ENCODE data around the gene MTAP.

The MTAP gene

DNA sequence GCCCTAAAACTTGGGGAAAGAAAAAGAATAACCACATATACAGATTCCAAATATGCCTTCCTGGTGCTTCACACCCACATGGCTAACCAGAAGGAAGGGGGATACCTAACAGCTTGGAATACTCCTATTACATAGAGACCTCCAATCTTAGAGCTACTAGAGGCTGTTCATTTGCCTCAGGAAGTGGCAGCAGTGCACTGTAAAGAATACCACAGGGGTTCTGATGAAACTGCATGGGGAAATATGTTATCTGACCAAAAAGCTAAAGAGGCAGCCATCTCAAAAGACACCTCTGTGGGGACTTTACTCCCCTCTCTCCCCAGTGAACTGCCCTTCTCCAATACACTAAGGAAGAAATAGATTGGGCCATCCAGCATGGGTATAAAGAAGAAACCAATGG, 125.3 kb downstream of the MTAP start:
- no peak for DNase-seq
- no peaks in the 10 kb centered on the region for H3K36me3 ChIP-seq
- TF ChIP-seq, protein P1, sequence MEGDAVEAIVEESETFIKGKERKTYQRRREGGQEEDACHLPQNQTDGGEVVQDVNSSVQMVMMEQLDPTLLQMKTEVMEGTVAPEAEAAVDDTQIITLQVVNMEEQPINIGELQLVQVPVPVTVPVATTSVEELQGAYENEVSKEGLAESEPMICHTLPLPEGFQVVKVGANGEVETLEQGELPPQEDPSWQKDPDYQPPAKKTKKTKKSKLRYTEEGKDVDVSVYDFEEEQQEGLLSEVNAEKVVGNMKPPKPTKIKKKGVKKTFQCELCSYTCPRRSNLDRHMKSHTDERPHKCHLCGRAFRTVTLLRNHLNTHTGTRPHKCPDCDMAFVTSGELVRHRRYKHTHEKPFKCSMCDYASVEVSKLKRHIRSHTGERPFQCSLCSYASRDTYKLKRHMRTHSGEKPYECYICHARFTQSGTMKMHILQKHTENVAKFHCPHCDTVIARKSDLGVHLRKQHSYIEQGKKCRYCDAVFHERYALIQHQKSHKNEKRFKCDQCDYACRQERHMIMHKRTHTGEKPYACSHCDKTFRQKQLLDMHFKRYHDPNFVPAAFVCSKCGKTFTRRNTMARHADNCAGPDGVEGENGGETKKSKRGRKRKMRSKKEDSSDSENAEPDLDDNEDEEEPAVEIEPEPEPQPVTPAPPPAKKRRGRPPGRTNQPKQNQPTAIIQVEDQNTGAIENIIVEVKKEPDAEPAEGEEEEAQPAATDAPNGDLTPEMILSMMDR (IDR thresholded peaks at IDR 0.05; ENCODE audit: low read depth, low read length), result no peak
- H3K9me3 ChIP-seq (ENCODE audit: severe bottlenecking), result no peaks in the 10 kb centered on the region
- H3K27ac ChIP-seq, result no peak overlapping the region
- H3K4me3 ChIP-seq (ENCODE audit: low read depth, low read length), result no peak overlapping the region
- peaks cover 5% of the 10 kb centered on the region for H3K27me3 ChIP-seq (ENCODE audit: insufficient read depth, low read depth, severe bottlenecking)

DNA sequence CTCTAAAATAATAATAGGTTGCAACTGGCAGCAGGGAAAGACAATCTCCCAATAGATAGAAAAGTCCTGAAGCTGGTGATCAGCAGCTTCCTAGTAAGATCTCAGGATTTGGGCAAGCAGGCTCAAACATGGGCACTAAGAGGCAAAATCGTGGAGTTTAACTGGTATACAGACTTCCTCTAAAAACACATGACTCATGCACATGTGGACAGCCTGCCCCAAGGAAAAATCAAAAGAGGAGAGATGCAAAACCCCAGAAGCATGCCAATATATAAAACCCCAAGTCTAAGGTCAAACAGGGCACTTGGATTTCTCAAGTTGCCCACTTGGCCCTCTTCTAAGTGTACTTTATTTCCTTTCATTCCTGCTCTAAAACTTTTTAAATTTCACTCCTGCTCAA, 129.0 kb downstream of the MTAP start:
- no peak overlapping the region for H3K27ac ChIP-seq
- TF ChIP-seq, protein P1 (IDR thresholded peaks at IDR 0.05; ENCODE audit: low read depth, low read length), result no peak
- no peak overlapping the region for H3K4me3 ChIP-seq (ENCODE audit: low read depth, low read length)
- H3K9me3 ChIP-seq (ENCODE audit: severe bottlenecking), result no peaks in the 10 kb centered on the region
- H3K27me3 ChIP-seq (ENCODE audit: insufficient read depth, low read depth, severe bottlenecking), result peaks cover 8% of the 10 kb centered on the region
- H3K36me3 ChIP-seq, result no peaks in the 10 kb centered on the region
- DNase-seq, result no peak

DNA sequence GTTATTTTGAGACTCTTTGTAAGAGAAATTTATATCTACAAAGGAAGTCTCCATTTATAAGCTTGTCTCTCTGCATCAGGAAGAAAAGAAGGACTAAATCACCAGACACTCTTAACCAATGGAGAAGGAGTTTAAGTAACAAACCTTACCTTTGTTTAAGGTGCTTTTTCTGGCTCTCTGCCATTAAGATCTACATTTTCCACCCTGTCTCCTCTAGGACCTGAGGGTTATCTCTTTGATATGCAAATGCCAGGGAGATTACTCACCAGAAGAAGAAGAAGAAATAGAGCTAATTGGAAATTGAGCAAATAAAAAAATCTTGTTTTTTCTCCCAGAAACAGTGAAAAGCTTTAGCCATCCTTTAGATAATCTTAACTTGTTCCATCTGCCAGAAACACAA, 130.8 kb downstream of the MTAP start:
- TF ChIP-seq, protein P1 (IDR thresholded peaks at IDR 0.05; ENCODE audit: low read depth, low read length), result no peak
- H3K36me3 ChIP-seq, result no peaks in the 10 kb centered on the region
- no peak overlapping the region for H3K27ac ChIP-seq
- no peak for DNase-seq
- H3K4me3 ChIP-seq (ENCODE audit: low read depth, low read length), result no peak overlapping the region
- H3K9me3 ChIP-seq (ENCODE audit: severe bottlenecking), result peaks cover 2% of the 10 kb centered on the region
- peaks cover 8% of the 10 kb centered on the region for H3K27me3 ChIP-seq (ENCODE audit: insufficient read depth, low read depth, severe bottlenecking)

DNA sequence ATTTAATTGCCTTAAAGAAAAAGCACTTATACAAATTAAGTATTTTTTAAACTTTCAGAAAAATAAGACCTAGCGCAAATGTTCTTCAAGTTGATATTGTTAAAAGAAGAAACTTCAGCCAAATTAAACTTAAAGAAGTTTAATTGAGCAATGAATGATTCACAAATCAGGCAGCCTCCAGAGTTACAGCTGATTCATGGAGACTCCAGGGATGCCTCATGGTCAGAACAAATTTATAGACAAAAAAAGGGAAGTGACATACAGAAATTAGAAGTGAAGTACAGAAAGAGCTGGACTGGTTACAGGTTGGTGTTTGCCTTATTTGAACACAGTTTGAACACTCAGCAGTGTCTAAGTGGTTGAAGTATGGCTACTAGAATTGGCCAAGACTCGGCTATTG, 131.4 kb downstream of the MTAP start:
- Histone ChIP-seq H3K27me3 (ENCODE audit: insufficient read depth, low read depth, severe bottlenecking) (peaks cover 8% of the 10 kb centered on the region), H3K36me3 (no peaks in the 10 kb centered on the region), H3K9me3 (ENCODE audit: severe bottlenecking) (peaks cover 2% of the 10 kb centered on the region), H3K4me3 (ENCODE audit: low read depth, low read length) (no peak overlapping the region), H3K27ac (no peak overlapping the region)
- no peak for DNase-seq
- TF ChIP-seq, protein P1 (IDR thresholded peaks at IDR 0.05; ENCODE audit: low read depth, low read length), result no peak

DNA sequence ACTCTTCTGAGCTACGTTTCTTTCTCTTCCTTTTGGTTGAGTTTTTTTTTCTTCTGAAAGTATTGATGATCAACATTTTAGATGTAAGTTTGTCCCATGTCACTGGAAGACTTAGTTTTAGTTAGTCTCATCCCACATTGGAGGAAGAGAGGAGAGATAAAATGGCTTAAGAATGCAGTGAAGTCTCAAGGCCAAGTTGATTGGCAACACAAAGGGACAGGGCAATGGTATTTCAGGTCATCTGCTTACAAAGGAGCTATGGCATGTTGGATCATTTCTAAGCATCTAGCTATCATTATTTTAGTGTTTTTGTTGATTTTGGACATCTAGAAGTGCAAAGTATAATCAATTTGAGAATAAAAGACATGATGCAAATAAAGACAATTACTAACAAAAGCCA, 133.2 kb downstream of the MTAP start:
- no peak for DNase-seq
- Histone ChIP-seq H3K4me3 (ENCODE audit: low read depth, low read length) (no peak overlapping the region), H3K36me3 (no peaks in the 10 kb centered on the region), H3K27me3 (ENCODE audit: insufficient read depth, low read depth, severe bottlenecking) (peaks cover 8% of the 10 kb centered on the region), H3K9me3 (ENCODE audit: severe bottlenecking) (peaks cover 2% of the 10 kb centered on the region), H3K27ac (no peak overlapping the region)
- TF ChIP-seq, protein P1 (IDR thresholded peaks at IDR 0.05; ENCODE audit: low read depth, low read length), result no peak

DNA sequence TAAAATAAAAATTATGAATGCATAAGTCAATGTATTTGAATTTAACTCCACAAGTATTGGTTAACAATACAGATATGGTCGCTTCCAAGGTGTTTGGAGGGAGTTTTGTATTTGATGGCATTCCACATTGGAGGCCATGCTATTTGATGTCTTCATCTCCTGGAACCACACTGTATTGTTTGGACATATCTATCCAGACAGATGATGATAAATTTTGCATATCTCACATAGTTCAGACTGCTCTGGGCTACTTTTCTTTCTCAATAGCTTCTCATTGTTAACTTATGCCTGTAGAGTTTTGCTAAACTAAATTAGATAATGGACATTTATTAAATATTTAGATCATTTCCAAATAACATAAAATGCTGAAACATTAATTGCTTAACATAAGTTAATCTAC, 133.7 kb downstream of the MTAP start:
- Histone ChIP-seq H3K4me3 (ENCODE audit: low read depth, low read length) (no peak overlapping the region), H3K36me3 (no peaks in the 10 kb centered on the region), H3K27me3 (ENCODE audit: insufficient read depth, low read depth, severe bottlenecking) (peaks cover 8% of the 10 kb centered on the region), H3K9me3 (ENCODE audit: severe bottlenecking) (peaks cover 2% of the 10 kb centered on the region), H3K27ac (no peak overlapping the region)
- TF ChIP-seq, protein P1 (IDR thresholded peaks at IDR 0.05; ENCODE audit: low read depth, low read length), result no peak
- DNase-seq, result no peak
